MM.1S (cell line): ENCODE measurements around the gene SPATA9.
A peak's percentile ranks its signal among the peaks of the same experiment; 100 is the strongest.
"Not testable (repeated sequence)": the region's sequence is repeated elsewhere in the genome, so short reads cannot be mapped to it uniquely, and the experiment has no call there.

Experiments used
- DNase-seq: peaks from one replicate; pipeline ENCODE4 v3.0.0-alpha.2; 2015
- H2AFZ ChIP-seq: fragments of 300-600 bp; sonication (generic); 2 replicates; pipeline ENCODE4 v1.6.0; 2016; ENCODE audit warnings: antibody characterized with exemption, low read length
- H3F3A ChIP-seq: fragments of 300-600 bp; sonication (generic); 2 replicates; pipeline ENCODE4 v1.6.1; 2016; ENCODE audit warnings: mild to moderate bottlenecking, antibody characterized with exemption, low read length, moderate library complexity, mixed read lengths; ENCODE audit not compliant: insufficient read depth
- H3K27ac ChIP-seq: fragments of 300-600 bp; sonication (generic); 2 replicates; pipeline ENCODE4 v1.5.1; 2016; ENCODE audit warnings: mild to moderate bottlenecking, low read length
- H3K27me3 ChIP-seq: fragments of 300-600 bp; sonication (generic); replicated peaks from 2 replicates; pipeline ENCODE4 v1.6.0; 2016; ENCODE audit warnings: low read length; ENCODE audit not compliant: insufficient read depth
- H3K36me3 ChIP-seq: fragments of 300-600 bp; sonication (generic); replicated peaks from 2 replicates; pipeline ENCODE4 v1.6.1; 2016; ENCODE audit warnings: mild to moderate bottlenecking, low read length, mixed read lengths; ENCODE audit not compliant: insufficient read depth
- H3K4me1 ChIP-seq: fragments of 300-600 bp; sonication (generic); 2 replicates; pipeline ENCODE4 v1.6.1; 2016; ENCODE audit warnings: low read length, mixed read lengths
- H3K4me2 ChIP-seq: fragments of 300-600 bp; sonication (generic); 2 replicates; pipeline ENCODE4 v1.6.0; 2016; ENCODE audit warnings: low read depth, low read length
- H3K4me3 ChIP-seq: fragments of 300-600 bp; sonication (generic); 2 replicates; pipeline ENCODE4 v1.5.1; 2016; ENCODE audit warnings: low read length, mixed read lengths
- H3K79me2 ChIP-seq: fragments of 300-600 bp; sonication (generic); 2 replicates; pipeline ENCODE4 v1.6.1; 2016; ENCODE audit warnings: mixed run types, low read length, mixed read lengths
- H3K9ac ChIP-seq: fragments of 300-600 bp; sonication (generic); 2 replicates; pipeline ENCODE4 v1.6.1; 2016; ENCODE audit warnings: low read length, mixed read lengths
- H3K9me2 ChIP-seq: fragments of 300-600 bp; sonication (generic); replicated peaks from 2 replicates; pipeline ENCODE4 v1.6.1; 2016; ENCODE audit warnings: mild to moderate bottlenecking, low read length, mixed read lengths; ENCODE audit not compliant: insufficient read depth
- H3K9me3 ChIP-seq: fragments of 300-600 bp; sonication (generic); replicated peaks from 2 replicates; pipeline ENCODE4 v1.6.1; 2016; ENCODE audit warnings: mild to moderate bottlenecking, low read length, mixed read lengths; ENCODE audit not compliant: insufficient read depth
- H4K20me1 ChIP-seq: fragments of 300-600 bp; sonication (generic); 2 replicates; pipeline ENCODE4 v1.6.1; 2016; ENCODE audit warnings: mild to moderate bottlenecking, low read length, moderate library complexity, mixed read lengths; ENCODE audit not compliant: insufficient read depth
- CTCF ChIP-seq: fragments of 300-600 bp; sonication (generic); IDR thresholded peaks from 2 replicates; pipeline ENCODE4 v1.5.1; 2016; ENCODE audit warnings: antibody characterized with exemption, low read length, mixed read lengths
- EZH2 ChIP-seq: fragments of 300-600 bp; sonication (generic); optimal IDR thresholded peaks from 2 replicates; pipeline ENCODE3; 2017; ENCODE audit warnings: low read depth, mild to moderate bottlenecking, antibody characterized with exemption, low read length, mixed read lengths
- EZH2phosphoT487 ChIP-seq: fragments of 300-600 bp; sonication (generic); IDR thresholded peaks from 2 replicates; pipeline ENCODE4 v1.6.1; 2018; ENCODE audit warnings: antibody characterized with exemption, low read length

Gene SPATA9

GRCh38 chr5:95634081-95634480 is 48.7 kb downstream of the SPATA9 start:
- no peaks in the 10 kb centered on the region for H3K9me2 ChIP-seq
- H3K9ac ChIP-seq: no peak overlapping the region
- H4K20me1 ChIP-seq: no peaks in the 10 kb centered on the region
- no peaks in the 10 kb centered on the region for H3K79me2 ChIP-seq
- no peaks in the 10 kb centered on the region for H3F3A ChIP-seq
- no peak for DNase-seq
- no peaks in the 10 kb centered on the region for H3K27me3 ChIP-seq
- no peak overlapping the region for H3K4me3 ChIP-seq
- no peak overlapping the region for H3K4me2 ChIP-seq
- no peak for TF ChIP-seq EZH2phosphoT487
- no peak for TF ChIP-seq CTCF
- TF ChIP-seq EZH2: no peak
- no peaks in the 10 kb centered on the region for H3K36me3 ChIP-seq
- H2AFZ ChIP-seq: no peak overlapping the region
- H3K9me3 ChIP-seq: no peaks in the 10 kb centered on the region
- H3K4me1 ChIP-seq: peaks cover 10% of the 10 kb centered on the region; the same call in 1 of the 2 replicates
- H3K27ac ChIP-seq: no peak overlapping the region

- TF ChIP-seq CTCF (no peak), EZH2 (no peak)
- no peak for DNase-seq
- no peaks in the 10 kb centered on the region for H3K27me3 ChIP-seq
- no peak overlapping the region for H3K4me3 ChIP-seq
- no peak overlapping the region for H2AFZ ChIP-seq
- no peaks in the 10 kb centered on the region for H3K9me3 ChIP-seq
- no peak overlapping the region for H3K9ac ChIP-seq
- H3F3A ChIP-seq: no peaks in the 10 kb centered on the region
- H3K27ac ChIP-seq: no peak overlapping the region
- H3K9me2 ChIP-seq: no peaks in the 10 kb centered on the region
- H3K79me2 ChIP-seq: no peaks in the 10 kb centered on the region
- H4K20me1 ChIP-seq: no peaks in the 10 kb centered on the region
- no peak overlapping the region for H3K4me2 ChIP-seq
- H3K36me3 ChIP-seq: no peaks in the 10 kb centered on the region
- H3K4me1 ChIP-seq: peaks cover 6% of the 10 kb centered on the region; the same call in 1 of the 2 replicates
These were observed 49.1 kb downstream of the SPATA9 start for GRCh38 chr5:95633671-95634070.

GRCh38 chr5:95632942-95633341 is 49.8 kb downstream of the SPATA9 start:
- H3K4me3 ChIP-seq, H3K27ac ChIP-seq, H3K9me3 ChIP-seq, H3K9me2 ChIP-seq, H3K9ac ChIP-seq, DNase-seq, H3F3A ChIP-seq, H4K20me1 ChIP-seq, H2AFZ ChIP-seq, H3K4me1 ChIP-seq, H3K27me3 ChIP-seq, H3K4me2 ChIP-seq, H3K36me3 ChIP-seq, H3K79me2 ChIP-seq: not testable (repeated sequence)

GRCh38 chr5:95631991-95632675 is 50.7 kb downstream of the SPATA9 start:
- H3K36me3 ChIP-seq: no peaks in the 10 kb centered on the region
- H3K27ac ChIP-seq: no peak overlapping the region
- H3K4me2 ChIP-seq: no peak overlapping the region
- H3K9me3 ChIP-seq: no peaks in the 10 kb centered on the region
- H3K79me2 ChIP-seq: no peaks in the 10 kb centered on the region
- H3K4me1 ChIP-seq: peaks cover 5% of the 10 kb centered on the region; the same call in 1 of the 2 replicates
- no peak overlapping the region for H3K9ac ChIP-seq
- H3K9me2 ChIP-seq: no peaks in the 10 kb centered on the region
- TF ChIP-seq EZH2phosphoT487 (no peak), CTCF (no peak), EZH2 (no peak)
- H3K27me3 ChIP-seq: no peaks in the 10 kb centered on the region
- no peaks in the 10 kb centered on the region for H3F3A ChIP-seq
- H3K4me3 ChIP-seq: no peak overlapping the region
- H4K20me1 ChIP-seq: no peaks in the 10 kb centered on the region
- H2AFZ ChIP-seq: peak overlapping the region; percentile 22; the same call in 1 of the 2 replicates
- peak; percentile 17 for DNase-seq
